Muscle of back (tissue), 11 donors: ENCODE data around the gene FCN3. TPM values are rescaled to one million over a fixed set of nuclear protein-coding genes. Genes with fewer than 3 reads are reported as not detected.

Experiments
- DNase-seq, 3 donors: peaks; one replicate each; pipeline versions ENCODE4 v3.0.0 to v3.0.0-alpha.2; 2013
- polyA plus RNA-seq, 10 donors: library from polyadenylated mRNA; unstranded; fragments of 120-200 nt; gene quantifications; one replicate each; pipeline ENCODE4 v1.2.1, GENCODE V29; 2013; ENCODE audit not compliant: insufficient read length in 10 of 10

The FCN3 gene
- polyA plus RNA-seq, 10 donors: 0.25 to 0.99 (median 0.45) TPM; not detected in 1

GRCh38 chr1:27380766-27381733, 6.4 kb upstream of the FCN3 start:
- DNase-seq: no peak

DNA sequence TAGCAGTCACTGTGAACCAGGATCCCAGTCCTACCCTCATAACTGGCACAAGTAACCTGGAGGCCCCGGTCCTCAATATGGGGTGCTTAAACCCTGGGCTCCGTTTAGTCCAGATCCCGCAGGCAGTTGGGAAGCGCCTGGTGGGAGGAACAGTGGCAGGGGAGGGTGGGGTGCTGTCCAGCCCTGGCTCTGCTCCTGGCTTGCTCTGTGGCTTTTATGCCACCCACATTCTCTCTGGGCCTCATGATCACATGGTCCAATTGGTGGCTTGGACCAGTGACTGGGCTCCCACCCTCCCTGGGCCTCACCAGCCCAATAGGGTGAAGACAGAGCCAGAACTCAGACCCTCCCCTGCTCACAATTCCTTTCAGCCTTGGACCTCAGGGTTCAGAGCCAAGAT, 5.6 kb upstream of the FCN3 start:
- no peak for DNase-seq

DNA sequence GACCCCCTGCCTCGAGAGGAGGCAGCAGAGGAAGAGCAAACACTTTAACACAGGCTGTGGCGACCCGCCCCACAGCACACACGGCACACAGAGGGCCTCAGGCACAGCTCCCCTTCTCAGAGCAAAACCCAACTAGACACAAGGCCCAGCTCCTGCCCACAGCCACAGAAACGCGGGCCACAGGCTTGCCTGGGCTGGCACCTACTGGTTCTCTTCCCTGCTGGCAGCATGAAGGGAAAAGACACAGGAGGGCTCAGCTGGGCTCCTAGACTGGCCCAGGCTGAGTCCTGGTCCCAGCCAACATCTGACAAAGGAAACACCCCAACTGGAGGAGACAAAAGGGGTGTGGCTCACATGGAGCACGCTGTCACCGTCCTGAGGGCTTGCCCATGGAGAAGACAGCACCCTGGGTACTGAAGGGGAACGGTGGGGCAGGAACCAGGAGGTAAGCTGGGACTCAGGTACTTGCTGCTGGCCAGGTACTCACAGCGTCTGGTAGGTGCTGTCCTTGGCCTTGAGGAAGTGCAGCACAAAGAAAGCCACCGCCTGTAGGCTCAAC, 5.0 kb upstream of the FCN3 start:
- no peak for DNase-seq

- no peak for DNase-seq
Measured at GRCh38 chr1:27377760-27378495, 3.3 kb upstream of the FCN3 start.

DNA sequence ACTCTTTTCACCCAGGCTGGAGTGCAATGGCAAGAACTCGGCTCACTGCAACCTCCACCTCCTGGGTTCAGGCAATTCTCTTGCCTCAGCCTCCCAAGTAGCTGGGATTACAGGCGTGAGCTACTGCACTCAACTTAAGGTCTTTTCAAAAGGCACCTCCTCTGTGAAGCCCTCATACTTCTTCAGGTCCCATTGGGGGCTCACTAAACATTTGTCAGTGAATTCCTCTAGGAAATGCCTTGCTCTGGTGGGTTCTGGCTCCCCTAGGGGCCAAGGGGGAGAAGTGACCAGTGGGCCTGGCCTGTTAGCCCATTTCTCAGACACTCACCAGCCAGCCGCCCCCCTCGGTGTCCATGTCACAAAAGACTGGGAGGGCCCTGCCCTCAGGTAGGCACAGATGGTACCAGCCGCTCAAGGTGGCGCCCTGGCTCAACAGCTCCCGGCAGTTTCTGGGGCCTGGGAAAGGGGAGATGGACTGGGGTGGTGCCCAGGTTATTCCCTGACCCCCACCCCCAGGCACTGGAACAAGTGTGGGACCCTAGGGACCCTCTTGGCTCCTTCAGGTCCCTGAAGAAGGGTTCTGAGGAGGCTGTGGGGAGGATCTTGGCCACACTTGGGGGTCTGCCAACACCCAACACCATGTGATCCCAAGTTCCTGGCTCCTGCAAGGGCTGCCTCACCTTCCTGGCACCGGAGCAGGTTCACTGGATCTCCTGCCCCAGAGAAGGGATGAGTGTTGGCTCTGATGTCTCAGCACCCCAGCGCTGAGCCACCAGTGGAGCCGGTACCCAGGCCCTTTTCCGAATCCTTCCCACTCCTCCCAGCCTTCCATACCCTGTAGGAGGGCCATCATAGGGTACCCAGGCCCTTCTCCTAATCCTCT, 1.6 kb downstream of the FCN3 start:
- no peak for DNase-seq

GRCh38 chr1:27372022-27372807, 2.4 kb downstream of the FCN3 start:
- no peak for DNase-seq

GRCh38 chr1:27368869-27369582, 5.6 kb downstream of the FCN3 start:
- no peak for DNase-seq

- DNase-seq: no peak
Measured at GRCh38 chr1:27367160-27367650, 7.4 kb downstream of the FCN3 start.

GRCh38 chr1:27366411-27367159, 8.0 kb downstream of the FCN3 start, which contains the start of gene MAP3K6:
Gene MAP3K6, minus strand, starts transcription at chr1:27366961. Its CDS starts 364 bp downstream, at chr1:27366597.
- DNase-seq: peak; percentile 59 to 86 (median 71)

GRCh38 chr1:27366113-27366410, 8.6 kb downstream of the FCN3 start:
- DNase-seq: peak; percentile 71 to 92 (median 76)

- DNase-seq: peak; percentile 86 to 94 (median 90)
Measured at GRCh38 chr1:27365372-27366112, 9.1 kb downstream of the FCN3 start.

- DNase-seq: no peak
Measured at GRCh38 chr1:27364696-27365371, 9.8 kb downstream of the FCN3 start.

DNA sequence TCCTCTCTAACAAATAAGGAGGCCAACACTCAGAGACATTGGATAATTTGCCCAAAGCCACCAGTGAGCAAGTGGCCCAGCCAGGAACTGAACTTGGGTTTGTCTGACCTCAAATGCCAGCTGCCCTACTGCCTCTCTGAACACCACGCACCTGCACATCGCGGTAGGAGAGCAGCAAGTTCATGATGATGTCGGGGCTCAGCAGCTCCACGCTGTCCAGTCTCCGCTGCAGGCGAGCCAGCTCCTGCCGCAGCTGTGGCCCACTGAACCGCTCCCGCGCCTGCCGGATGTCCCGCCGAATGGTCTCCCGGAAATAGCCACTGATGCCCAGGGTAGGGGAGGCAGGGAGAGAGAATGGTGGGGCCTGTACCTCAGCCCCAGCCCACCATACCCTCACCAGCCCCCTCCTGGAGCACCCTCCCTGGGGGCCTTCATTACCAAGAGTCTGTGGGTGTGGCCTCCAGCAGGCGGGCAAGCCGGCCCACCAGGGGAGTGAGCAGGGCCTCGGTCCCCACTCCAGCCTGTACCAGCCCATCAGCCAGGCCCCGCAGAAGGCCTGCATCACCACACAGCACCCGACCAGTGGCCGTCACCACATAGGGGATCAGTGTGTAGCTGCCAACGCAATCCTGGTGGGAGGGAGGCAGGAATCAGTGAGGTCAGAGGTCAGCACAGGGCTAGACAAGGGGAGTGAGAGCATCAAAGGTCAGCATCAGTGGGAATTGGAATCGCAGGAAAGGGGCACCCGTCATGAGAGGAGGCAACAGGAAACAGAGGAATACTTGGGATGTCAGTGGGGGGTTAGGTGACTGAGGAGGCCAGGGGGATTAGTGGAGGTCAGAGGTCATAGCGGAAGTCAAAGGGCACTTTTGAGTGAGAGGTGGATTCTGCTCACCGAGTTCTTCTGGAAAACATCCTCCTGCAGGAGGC, 10.6 kb downstream of the FCN3 start:
- DNase-seq: no peak

GRCh38 chr1:27361553-27361952, 13.1 kb downstream of the FCN3 start:
- DNase-seq: no peak

GRCh38 chr1:27361044-27361402, 13.6 kb downstream of the FCN3 start:
- DNase-seq: no peak

DNA sequence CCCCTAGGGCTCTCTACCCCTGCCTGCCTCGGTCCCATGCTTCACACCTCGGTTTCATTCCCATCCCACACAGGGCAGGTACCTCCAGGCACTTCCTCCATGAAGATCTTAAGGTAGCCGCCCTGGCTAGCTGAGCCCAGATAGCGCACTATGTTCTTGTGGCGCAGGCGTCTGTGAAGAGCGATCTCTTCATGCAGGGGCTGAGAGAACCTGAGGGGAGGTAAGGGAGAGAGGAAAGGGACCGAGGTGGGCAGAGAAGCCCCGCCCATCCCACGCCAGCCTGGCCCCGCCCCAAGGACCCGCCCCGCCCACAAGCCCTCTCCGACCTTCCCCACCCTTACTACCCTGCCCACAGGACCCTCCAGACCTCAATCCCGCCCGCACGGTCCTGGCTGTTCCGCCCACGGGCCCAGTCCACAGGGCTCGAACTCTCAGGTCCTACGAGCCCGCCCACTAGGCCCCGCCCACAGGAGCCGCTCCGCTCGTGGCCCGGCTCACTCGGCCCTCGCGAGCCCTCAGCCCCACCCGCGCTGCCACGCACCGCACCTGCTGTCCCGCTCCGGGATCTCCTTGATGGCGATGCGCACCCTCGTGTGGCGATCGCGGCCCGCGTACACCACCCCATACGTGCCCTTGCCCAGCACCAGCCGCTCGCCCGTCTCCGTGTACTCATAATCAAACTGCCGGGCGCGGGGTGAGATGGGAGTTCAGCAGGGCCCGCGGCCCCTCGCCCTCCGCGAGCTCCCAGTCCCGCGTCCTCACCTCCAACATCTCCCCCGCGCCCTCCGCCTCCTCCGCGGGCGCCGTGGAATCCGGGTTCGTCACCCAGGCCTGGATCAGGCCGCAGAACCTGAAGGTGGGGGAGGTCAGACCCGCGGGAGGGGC, 14.2 kb downstream of the FCN3 start:
- DNase-seq: no peak
